Smooth muscle cell (in vitro differentiated cells): Measurements from ENCODE around the gene FARS2. TPM values are rescaled to one million over a fixed set of nuclear protein-coding genes. Genes with fewer than 3 reads are reported as not detected.
A peak's percentile ranks its signal among the peaks of the same experiment; 100 is the strongest.

Experiments used
- DNase-seq: peaks from one replicate; lab custom pipeline; 2025; ENCODE audit not compliant: unreplicated experiment; lab: John Stamatoyannopoulos, UW
- H2AFZ ChIP-seq: fragments of 200-600 bp; sonication (generic); 2 replicates; pipeline ENCODE4 v1.6.0; 2016; ENCODE audit warnings: antibody characterized with exemption, low read depth, mild to moderate bottlenecking
- H3F3A ChIP-seq: fragments of 200-600 bp; sonication (generic); 2 replicates; pipeline ENCODE4 v1.6.0; 2017; ENCODE audit warnings: antibody characterized with exemption, low read depth
- H3K27ac ChIP-seq: fragments of 200-600 bp; sonication (generic); 2 replicates; pipeline ENCODE4 v1.5.1; 2016; ENCODE audit warnings: low read depth, mild to moderate bottlenecking
- H3K27me3 ChIP-seq: fragments of 200-600 bp; sonication (generic); 2 replicates; pipeline ENCODE4 v1.6.1; 2016; ENCODE audit warnings: low read depth, mild to moderate bottlenecking
- H3K36me3 ChIP-seq: fragments of 200-600 bp; sonication (generic); 2 replicates; pipeline ENCODE4 v1.5.1; 2016; ENCODE audit warnings: low read depth
- H3K4me1 ChIP-seq: fragments of 200-600 bp; sonication (generic); 2 replicates; pipeline ENCODE4 v1.5.1; 2016; ENCODE audit warnings: low read depth
- H3K4me2 ChIP-seq: fragments of 200-600 bp; sonication (generic); 2 replicates; pipeline ENCODE4 v1.6.0; 2016; ENCODE audit warnings: mild to moderate bottlenecking
- H3K4me3 ChIP-seq: fragments of 200-600 bp; sonication (generic); 2 replicates; pipeline ENCODE4 v1.5.1; 2016; ENCODE audit warnings: mild to moderate bottlenecking
- H3K79me2 ChIP-seq: fragments of 200-600 bp; sonication (generic); 2 replicates; pipeline ENCODE4 v1.6.0; 2016; ENCODE audit warnings: low read depth, mild to moderate bottlenecking
- H3K9ac ChIP-seq: fragments of 200-600 bp; sonication (generic); 2 replicates; pipeline ENCODE4 v1.6.0; 2016; ENCODE audit warnings: low read depth
- H3K9me3 ChIP-seq: fragments of 200-600 bp; sonication (generic); replicated peaks from 2 replicates; pipeline ENCODE4 v1.5.1; 2016; ENCODE audit warnings: low read depth
- H4K20me1 ChIP-seq: fragments of 200-600 bp; sonication (generic); 2 replicates; pipeline ENCODE4 v1.6.0; 2016; ENCODE audit warnings: low read depth
- CTCF ChIP-seq: fragments of 200-600 bp; sonication (generic); IDR thresholded peaks from 2 replicates; pipeline ENCODE4 v1.5.1; 2017; ENCODE audit warnings: borderline replicate concordance, mild to moderate bottlenecking, antibody characterized with exemption; ENCODE audit not compliant: insufficient read depth, poor library complexity, severe bottlenecking
- WGBS: methylation state at CpG from one replicate; pipeline ENCODE4 v1.1.7; 2016; ENCODE audit warnings: low lambda C conversion rate; 5-methylcytosine and 5-hydroxymethylcytosine counted together
- polyA plus RNA-seq: library from polyadenylated mRNA; unstranded; fragments of >200 nt; fragmentation: Nextera tagmentation; extraction: Ambion mirVana; gene quantifications from 2 replicates; pipeline ENCODE4 v1.2.1, GENCODE V29; 2016
- total RNA-seq: library from RNA; depleted of rRNA; stranded (reverse); fragments of >200 nt; gene quantifications from 2 replicates; pipeline ENCODE4 v1.2.3, GENCODE V29; 2014

The FARS2 gene
- total and polyA plus RNA-seq, 2 experiments from 2014 or later: 9.6 to 13.2 TPM

DNA sequence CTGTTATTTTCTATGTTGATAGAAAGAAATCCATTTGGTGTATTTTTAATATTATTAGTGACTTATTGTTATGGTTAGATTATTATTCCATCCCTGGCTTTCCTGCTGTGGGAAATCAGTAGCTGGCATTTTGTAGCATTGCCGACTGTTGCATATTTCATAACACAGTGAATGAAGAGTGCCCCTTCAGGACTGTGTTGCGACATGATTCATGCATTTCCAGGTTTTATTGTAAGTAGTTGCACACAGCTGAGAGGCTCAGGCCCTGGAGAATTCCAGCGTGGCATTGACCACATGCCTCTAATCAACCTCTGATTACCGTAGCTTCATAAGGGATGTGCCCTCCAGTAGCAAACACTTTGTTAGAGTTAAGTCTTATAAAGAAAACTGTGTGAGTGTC lies 263.9 kb downstream of the FARS2 start:
- WGBS: 36% methylated on average over 4 of the region's 4 CpGs
- no peaks in the 10 kb centered on the region for H3K79me2 ChIP-seq

GRCh38 chr6:5529015-5529414 lies 267.7 kb downstream of the FARS2 start:
- Histone ChIP-seq H3K9ac (no peak overlapping the region), H2AFZ (no peak overlapping the region), H3K4me2 (no peak overlapping the region), H3K27ac (no peak overlapping the region), H3K4me3 (no peak overlapping the region), H3K4me1 (no peaks in the 10 kb centered on the region), H3K79me2 (no peaks in the 10 kb centered on the region), H3F3A (no peaks in the 10 kb centered on the region), H4K20me1 (peaks cover 10% of the 10 kb centered on the region), H3K9me3 (no peaks in the 10 kb centered on the region), H3K36me3 (no peaks in the 10 kb centered on the region), H3K27me3 (no peaks in the 10 kb centered on the region)
- WGBS: 93% methylated on average over 6 of the region's 6 CpGs
- TF ChIP-seq CTCF: no peak
- no peak for DNase-seq

More for the DNA sequence above, 263.9 kb downstream of the FARS2 start:
- no peak overlapping the region for H3K9ac ChIP-seq
- no peak overlapping the region for H3K4me3 ChIP-seq
- peak overlapping the region; percentile 22 for H3K4me2 ChIP-seq
- no peak for TF ChIP-seq CTCF
- H4K20me1 ChIP-seq: peaks cover 20% of the 10 kb centered on the region
- H3K4me1 ChIP-seq: no peaks in the 10 kb centered on the region
- no peaks in the 10 kb centered on the region for H3K27me3 ChIP-seq
- no peaks in the 10 kb centered on the region for H3K36me3 ChIP-seq
- no peak for DNase-seq
- H3F3A ChIP-seq: no peaks in the 10 kb centered on the region
- no peaks in the 10 kb centered on the region for H3K9me3 ChIP-seq
- H2AFZ ChIP-seq: no peak overlapping the region
- H3K27ac ChIP-seq: no peak overlapping the region

- H3K4me1 ChIP-seq: no peaks in the 10 kb centered on the region
- no peak overlapping the region for H3K4me2 ChIP-seq
- no peak for DNase-seq
- H3K4me3 ChIP-seq: no peak overlapping the region
- no peak overlapping the region for H2AFZ ChIP-seq
- no peak for TF ChIP-seq CTCF
- 41% methylated on average over 1 of the region's 1 CpG for WGBS
- no peaks in the 10 kb centered on the region for H3F3A ChIP-seq
- H3K79me2 ChIP-seq: no peaks in the 10 kb centered on the region
- peaks cover 5% of the 10 kb centered on the region for H4K20me1 ChIP-seq
- H3K27ac ChIP-seq: no peak overlapping the region
- H3K36me3 ChIP-seq: no peaks in the 10 kb centered on the region
- H3K9ac ChIP-seq: no peak overlapping the region
- no peaks in the 10 kb centered on the region for H3K27me3 ChIP-seq
- H3K9me3 ChIP-seq: no peaks in the 10 kb centered on the region
These were observed 268.4 kb downstream of the FARS2 start for GRCh38 chr6:5529733-5530132.

- Histone ChIP-seq H3K36me3 (no peaks in the 10 kb centered on the region), H3K9me3 (no peaks in the 10 kb centered on the region), H2AFZ (no peak overlapping the region), H4K20me1 (no peaks in the 10 kb centered on the region), H3K27me3 (no peaks in the 10 kb centered on the region), H3K4me3 (no peak overlapping the region), H3K4me2 (no peak overlapping the region), H3K79me2 (no peaks in the 10 kb centered on the region), H3F3A (no peaks in the 10 kb centered on the region), H3K9ac (no peak overlapping the region), H3K4me1 (no peaks in the 10 kb centered on the region), H3K27ac (no peak overlapping the region)
- WGBS: 97% methylated on average over 4 of the region's 4 CpGs
- no peak for TF ChIP-seq CTCF
- no peak for DNase-seq
These were observed 269.8 kb downstream of the FARS2 start for GRCh38 chr6:5531161-5531560.
